SIG-M5 treated with dmso at 0.1 percent for 504 hours (cell line): ENCODE measurements around the gene NR6A1.

Experiments
- DNase-seq: peaks from one replicate; lab custom pipeline; 2025; ENCODE audit not compliant: unreplicated experiment; lab: John Stamatoyannopoulos, UW

NR6A1 gene

GRCh38 chr9:124477648-124478285 lies 293.3 kb downstream of the NR6A1 start:
- DNase-seq = no peak

DNA sequence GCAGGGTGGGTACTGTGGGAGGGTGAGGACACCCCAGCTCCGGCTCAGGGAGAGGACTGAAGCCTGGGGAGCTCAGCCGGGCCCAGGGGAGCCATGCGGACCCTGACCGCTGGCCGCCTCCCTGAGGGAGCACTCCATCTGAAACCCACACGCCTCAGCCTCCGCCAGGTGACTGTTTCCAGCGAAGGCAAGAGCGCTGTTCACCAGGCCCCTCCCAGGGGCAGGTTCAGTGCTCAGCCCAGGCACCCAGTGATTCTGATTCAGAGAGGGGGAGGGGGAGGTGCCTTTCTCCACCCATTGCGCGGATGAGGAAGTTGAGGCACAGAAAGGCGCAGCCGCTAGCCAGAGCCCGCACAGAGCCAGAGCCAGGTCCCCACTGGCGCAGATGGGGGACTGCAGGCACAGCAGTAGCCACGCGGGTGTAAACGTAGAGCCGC lies 293.9 kb downstream of the NR6A1 start:
- DNase-seq = no peak

- peak; percentile 22 for DNase-seq
These were observed 295.0 kb downstream of the NR6A1 start for GRCh38 chr9:124475868-124476690.

GRCh38 chr9:124475158-124475867 lies 295.8 kb downstream of the NR6A1 start:
- no peak for DNase-seq

- DNase-seq = no peak
These were observed 297.0 kb downstream of the NR6A1 start for GRCh38 chr9:124474151-124474550.

DNA sequence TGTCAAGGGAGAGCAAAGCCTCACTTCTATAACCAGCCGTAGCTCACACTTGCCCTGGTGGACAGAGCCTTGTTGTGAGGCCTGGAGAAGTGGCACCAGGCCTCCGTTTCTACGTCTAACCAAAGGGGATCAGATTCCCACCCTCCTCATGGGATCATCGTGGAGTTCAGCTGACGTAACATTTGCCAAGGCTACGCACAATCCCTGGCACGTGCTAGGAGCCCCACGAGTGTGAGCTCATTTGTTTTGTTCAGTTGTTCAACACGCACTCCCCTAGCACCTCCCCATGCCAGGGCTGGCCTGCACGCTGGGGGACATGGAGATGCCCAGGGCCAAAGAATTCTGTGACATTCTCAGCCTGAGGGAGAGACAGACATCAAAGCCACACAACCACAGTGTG lies 297.8 kb downstream of the NR6A1 start:
- DNase-seq = no peak

DNA sequence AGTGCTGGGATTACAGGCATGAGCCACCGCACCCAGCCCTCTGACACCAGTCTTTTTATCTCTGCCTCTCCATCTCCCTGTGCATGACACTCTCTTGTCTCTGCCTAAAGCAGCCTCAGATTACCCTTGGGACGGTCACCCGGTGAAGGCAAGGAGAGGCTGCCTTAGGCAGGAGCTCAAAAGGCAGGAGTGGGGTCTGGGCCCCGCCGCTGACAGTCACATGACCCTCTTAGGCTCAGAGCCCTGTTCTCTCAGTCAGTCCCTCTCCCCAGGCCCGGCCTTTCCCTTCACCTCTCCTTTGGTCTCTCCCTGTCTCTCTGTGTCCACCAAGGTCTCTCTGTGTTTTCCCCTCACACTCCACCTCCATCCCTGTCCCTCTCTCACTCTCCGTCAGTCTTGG lies 298.3 kb downstream of the NR6A1 start:
- DNase-seq = no peak

GRCh38 chr9:124471761-124472160 lies 299.4 kb downstream of the NR6A1 start:
- no peak for DNase-seq

- no peak for DNase-seq
These were observed 300.4 kb downstream of the NR6A1 start for GRCh38 chr9:124470726-124471125.

GRCh38 chr9:124470306-124470705 lies 300.8 kb downstream of the NR6A1 start:
- DNase-seq = no peak

- DNase-seq = no peak
These were observed 301.9 kb downstream of the NR6A1 start for GRCh38 chr9:124469011-124469832.

- DNase-seq = no peak
These were observed 302.9 kb downstream of the NR6A1 start for GRCh38 chr9:124468061-124468740.

DNA sequence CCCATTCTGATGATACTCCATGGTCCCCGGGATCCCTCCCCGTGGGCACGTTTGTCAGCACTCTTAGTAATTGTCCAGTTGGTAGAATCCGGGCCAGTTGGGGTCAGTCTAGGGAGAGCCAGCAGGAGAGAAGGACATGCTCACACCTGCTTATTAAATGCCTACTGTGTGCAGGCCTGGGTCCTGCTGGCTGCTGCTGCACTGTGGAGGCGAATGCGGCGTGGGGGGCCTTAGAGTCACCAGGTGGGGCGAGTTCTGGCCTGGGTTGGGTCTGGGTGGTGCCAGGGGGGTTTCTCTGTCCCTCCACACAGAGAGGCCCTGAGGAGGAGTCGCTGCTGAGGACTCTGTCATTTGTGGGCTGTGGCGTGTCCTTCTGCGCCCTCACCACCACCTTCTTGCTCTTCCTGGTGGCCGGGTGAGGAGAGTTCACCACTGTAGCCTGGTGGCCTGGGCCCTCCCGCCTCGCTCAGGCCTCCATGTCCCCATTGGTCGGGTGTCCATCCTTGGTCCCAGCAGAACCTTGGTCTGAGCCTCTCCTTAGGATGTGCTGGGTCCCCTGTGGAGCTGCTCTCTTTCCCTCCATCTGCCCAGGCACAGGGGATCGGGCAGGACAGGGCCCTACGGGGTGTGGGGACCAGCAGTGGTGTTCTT lies 303.6 kb downstream of the NR6A1 start:
- no peak for DNase-seq
